GM12878 (cell line): ENCODE data around the gene L1CAM.

Experiments
- BHLHE40 ChIP-seq, 2 experiments: fragments of 450-650 bp in 1 of 2; IDR thresholded peaks; 2 replicates each; pipeline ENCODE4 v1.6.1; 2011 to 2017; ENCODE audit warnings: low read depth in 2 of 2, borderline replicate concordance in 1 of 2, improper control_type of control experiment in 1 of 2, low read length in 1 of 2, mild to moderate bottlenecking in 1 of 2
- EP300 ChIP-seq, 2 experiments: fragments of 150-350 bp in 1 of 2; IDR thresholded peaks; 2 replicates each; pipeline ENCODE4 v1.6.1; 2011 to 2012; ENCODE audit warnings: low read depth in 2 of 2, low read length in 2 of 2, borderline replicate concordance in 1 of 2, improper control_type of control experiment in 1 of 2, inconsistent platforms in 1 of 2; ENCODE audit not compliant: control insufficient read depth in 1 of 2
- SP1 ChIP-seq: IDR thresholded peaks from one replicate; pipeline ENCODE4 v1.6.1; 2011; ENCODE audit warnings: low read depth, low read length

GRCh38 chrX:153885208-153885787 is 675 bp downstream of the L1CAM start:
- TF ChIP-seq BHLHE40 (IDR thresholded peaks at IDR 0.05; ENCODE audit: borderline replicate concordance in 1 of 2, low read depth in 2 of 2, low read length in 1 of 2) (no peak), EP300 (IDR thresholded peaks at IDR 0.05; ENCODE audit: borderline replicate concordance in 1 of 2, control insufficient read depth in 1 of 2, low read depth in 2 of 2, low read length in 2 of 2) (no peak), SP1 (no peak)
